Fibroblast of lung (primary cell): ENCODE data around the gene EVX1. TPM values are rescaled to one million over a fixed set of nuclear protein-coding genes. Genes with fewer than 3 reads are reported as not detected.
A peak's percentile ranks its signal among the peaks of the same experiment; 100 is the strongest.

Source experiments
- DNase-seq, 2 donors: peaks; one replicate each; pipeline versions ENCODE4 v3.0.0 to v3.0.0-alpha.2; 2010; ENCODE audit warnings: low read depth in 2 of 2
- H2AFZ ChIP-seq: 2 replicates; pipeline ENCODE4 v1.5.1; 2012; ENCODE audit warnings: low read length, control low read depth, inconsistent platforms
- H3K27ac ChIP-seq: 2 replicates; pipeline ENCODE4 v1.5.1; 2011; ENCODE audit warnings: low read length, control low read depth; ENCODE audit not compliant: insufficient read depth
- H3K27me3 ChIP-seq: 2 replicates; pipeline ENCODE4 v1.5.1; 2011; ENCODE audit warnings: mild to moderate bottlenecking, low read length; ENCODE audit not compliant: control insufficient read depth, insufficient read depth
- H3K36me3 ChIP-seq: 2 replicates; pipeline ENCODE4 v1.5.1; 2011; ENCODE audit warnings: low read length; ENCODE audit not compliant: control insufficient read depth, insufficient read depth
- H3K4me1 ChIP-seq: 2 replicates; pipeline ENCODE4 v1.5.1; 2011; ENCODE audit warnings: low read length; ENCODE audit not compliant: control insufficient read depth, insufficient read depth; ENCODE audit errors: extremely low read depth
- H3K4me2 ChIP-seq: 2 replicates; pipeline ENCODE4 v1.5.1; 2011; ENCODE audit warnings: low read length, control low read depth; ENCODE audit not compliant: insufficient read depth; ENCODE audit errors: extremely low read depth
- H3K4me3 ChIP-seq, 4 experiments: fragments of 200-600 bp in 1 of 4; sonication (generic) in 1 of 4; replicated peaks in 1 of 4; 2 replicates each; pipeline ENCODE4 v1.5.1; 2011 to 2016; ENCODE audit warnings: low read length in 4 of 4, low read depth in 3 of 4, mild to moderate bottlenecking in 3 of 4, control low read depth in 2 of 4, inconsistent platforms in 1 of 4, mixed read lengths in 1 of 4; ENCODE audit not compliant: insufficient read depth in 1 of 4; ENCODE audit errors: control extremely low read depth in 1 of 4
- H3K79me2 ChIP-seq: 2 replicates; pipeline ENCODE4 v1.5.1; 2012; ENCODE audit warnings: mild to moderate bottlenecking, low read length, inconsistent platforms; ENCODE audit not compliant: control insufficient read depth, insufficient read depth
- H3K9ac ChIP-seq: 2 replicates; pipeline ENCODE4 v1.5.1; 2011; ENCODE audit warnings: mild to moderate bottlenecking, low read length, control low read depth; ENCODE audit not compliant: insufficient read depth
- H3K9me3 ChIP-seq: 2 replicates; pipeline ENCODE4 v1.5.1; 2012; ENCODE audit warnings: low read depth, low read length; ENCODE audit not compliant: control insufficient read depth, insufficient read depth
- H4K20me1 ChIP-seq: 2 replicates; pipeline ENCODE4 v1.5.1; 2011; ENCODE audit warnings: low read length; ENCODE audit not compliant: control insufficient read depth, insufficient read depth; ENCODE audit errors: extremely low read depth
- CTCF ChIP-seq, 2 donors: IDR thresholded peaks in 1 of 2; conservative IDR thresholded peaks in 1 of 2; 1 replicate in 1 of 2; 2 replicates in 1 of 2; pipeline ENCODE4 v1.5.1; 2011 to 2012; ENCODE audit warnings: low read length in 2 of 2, control low read depth in 1 of 2, inconsistent platforms in 1 of 2, low read depth in 1 of 2, mild to moderate bottlenecking in 1 of 2
- EZH2 ChIP-seq: IDR thresholded peaks from 2 replicates; pipeline ENCODE4 v1.5.1; 2012; ENCODE audit warnings: low read length, control low read depth, mild to moderate bottlenecking; ENCODE audit errors: missing control alignments
- polyA minus RNA-seq: library from RNA; depleted of rRNA, polyadenylated mRNA; stranded (reverse); fragments of >200 nt; gene quantifications from 2 replicates; pipeline ENCODE4 v1.2.3, GENCODE V29; 2011; ENCODE audit warnings: low replicate concordance
- polyA plus RNA-seq, 2 donors: library from polyadenylated mRNA; depleted of rRNA in 1 of 2; stranded (reverse) in 1 of 2; unstranded in 1 of 2; fragments of >200 nt; gene quantifications; 2 replicates each; pipeline ENCODE4 v1.2.1, GENCODE V29; 2011 to 2012; ENCODE audit warnings: missing spikeins in 1 of 2
- total RNA-seq: library from RNA; depleted of rRNA; stranded (reverse); fragments of >200 nt; gene quantifications from 2 replicates; pipeline ENCODE4 v1.2.1, GENCODE V29; 2014

EVX1 gene
- total RNA-seq (not detected in 2 replicates), polyA plus RNA-seq (not detected in 2 replicates), polyA minus RNA-seq (not detected in 2 replicates)
- not detected in 2 replicates for polyA plus RNA-seq (2012)

GRCh38 chr7:27242555-27243339 lies at the start of gene EVX1:
TSS of gene EVX1 (plus strand) at chr7:27242802. CDS start at chr7:27243031, 229 bp downstream.
- H3K9ac ChIP-seq, result no peak within 1 kb of the TSS
- no peak within 1 kb of the TSS for H3K4me3 ChIP-seq
- no peak within 1 kb of the TSS for H3K27ac ChIP-seq
- H4K20me1 ChIP-seq, result no peaks in the 10 kb centered on the region
- DNase-seq, result no peak
- H3K4me2 ChIP-seq, result no peak within 1 kb of the TSS
- TF ChIP-seq CTCF (conservative IDR thresholded peaks at IDR 0.05 in 1 of 2, IDR thresholded peaks at IDR 0.05 in 1 of 2; ENCODE audit: low read depth in 1 of 2, low read length in 2 of 2), result no peak
- TF ChIP-seq EZH2, result peak; percentile 95
- no peak within 1 kb of the TSS for H2AFZ ChIP-seq
- no peaks in the 10 kb centered on the region for H3K4me1 ChIP-seq
- no peaks in the 10 kb centered on the region for H3K79me2 ChIP-seq
- no peaks in the 10 kb centered on the region for H3K36me3 ChIP-seq
- peaks cover 95% of the 10 kb centered on the region for H3K27me3 ChIP-seq
- H3K9me3 ChIP-seq, result no peaks in the 10 kb centered on the region

GRCh38 chr7:27193335-27194001 lies 49.1 kb upstream of the EVX1 start:
- H3K4me3 ChIP-seq, result no peak overlapping the region
- no peak overlapping the region for H3K27ac ChIP-seq
- H2AFZ ChIP-seq, result no peak overlapping the region
- H3K36me3 ChIP-seq, result no peaks in the 10 kb centered on the region
- H3K27me3 ChIP-seq, result peaks cover 72% of the 10 kb centered on the region
- no peaks in the 10 kb centered on the region for H3K4me1 ChIP-seq
- no peaks in the 10 kb centered on the region for H3K79me2 ChIP-seq
- H4K20me1 ChIP-seq, result no peaks in the 10 kb centered on the region
- no peak overlapping the region for H3K9ac ChIP-seq
- no peaks in the 10 kb centered on the region for H3K9me3 ChIP-seq
- TF ChIP-seq EZH2, result peak; percentile 91
- TF ChIP-seq CTCF (conservative IDR thresholded peaks at IDR 0.05 in 1 of 2, IDR thresholded peaks at IDR 0.05 in 1 of 2; ENCODE audit: low read depth in 1 of 2, low read length in 2 of 2), result no peak
- DNase-seq, result no peak
- H3K4me2 ChIP-seq, result no peak overlapping the region

GRCh38 chr7:27194002-27194352 lies 48.6 kb upstream of the EVX1 start:
- no peaks in the 10 kb centered on the region for H3K79me2 ChIP-seq
- no peak overlapping the region for H3K27ac ChIP-seq
- H3K9me3 ChIP-seq, result no peaks in the 10 kb centered on the region
- no peak overlapping the region for H3K4me3 ChIP-seq
- no peak for DNase-seq
- H2AFZ ChIP-seq, result no peak overlapping the region
- no peak for TF ChIP-seq CTCF (conservative IDR thresholded peaks at IDR 0.05 in 1 of 2, IDR thresholded peaks at IDR 0.05 in 1 of 2; ENCODE audit: low read depth in 1 of 2, low read length in 2 of 2)
- peak; percentile 5 for TF ChIP-seq EZH2
- no peak overlapping the region for H3K4me2 ChIP-seq
- no peaks in the 10 kb centered on the region for H3K4me1 ChIP-seq
- no peaks in the 10 kb centered on the region for H3K36me3 ChIP-seq
- no peaks in the 10 kb centered on the region for H4K20me1 ChIP-seq
- peaks cover 76% of the 10 kb centered on the region for H3K27me3 ChIP-seq
- H3K9ac ChIP-seq, result no peak overlapping the region
